GM04503 (cell line): ENCODE data around the gene SUPT5H.

Source experiments
- DNase-seq: peaks from one replicate; pipeline ENCODE4 v3.0.0-alpha.2; 2012; ENCODE audit warnings: low read depth

SUPT5H gene

DNA sequence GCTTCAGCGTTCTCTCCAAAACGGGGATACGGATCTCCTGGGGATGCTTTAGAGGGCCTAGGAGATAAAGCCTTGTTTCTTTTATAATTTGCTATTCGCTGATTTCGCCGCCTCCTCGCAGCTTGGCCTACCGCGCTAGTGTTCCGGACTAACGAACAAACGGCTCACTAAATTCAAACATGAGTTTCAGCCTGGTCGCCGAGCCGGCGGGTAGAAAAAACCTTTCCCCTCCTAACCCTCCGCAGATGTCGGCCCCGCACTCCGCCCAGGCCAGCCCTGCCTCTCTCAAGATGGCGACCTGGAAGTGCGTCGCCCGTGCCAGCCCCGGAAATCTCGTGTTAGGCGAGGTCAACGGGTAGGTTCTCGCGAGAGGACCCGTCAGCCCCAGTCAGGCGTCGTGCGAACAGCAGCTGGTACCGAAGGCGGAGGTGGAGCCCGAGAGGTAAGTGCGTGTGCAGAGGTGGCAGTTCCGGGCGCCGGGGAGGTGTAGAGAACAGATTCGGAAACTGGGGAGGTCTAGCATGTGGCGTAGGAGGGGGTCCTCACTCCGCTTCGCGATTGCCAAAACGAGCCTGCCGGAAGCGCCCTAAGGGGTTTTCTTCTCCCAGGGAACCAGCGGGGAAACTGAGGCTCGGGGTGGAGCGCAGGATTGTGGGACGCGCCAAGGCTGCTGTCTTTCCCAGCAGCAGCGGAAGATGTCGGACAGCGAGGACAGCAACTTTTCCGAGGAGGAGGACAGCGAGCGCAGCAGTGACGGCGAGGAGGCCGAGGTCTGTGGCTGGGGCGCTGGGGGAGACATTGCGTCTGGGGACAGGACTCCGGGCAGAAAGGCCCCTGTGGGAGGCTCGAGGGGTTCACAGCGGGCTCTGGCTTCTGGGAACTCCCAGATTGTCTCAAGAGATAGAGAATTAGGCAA lies at the start of gene SUPT5H:
TSS of gene SUPT5H (plus strand) at position 387 of the 916 bp plus-strand sequence. CDS start at position 696, 309 bp downstream.
- DNase-seq, result peak; percentile 73

DNA sequence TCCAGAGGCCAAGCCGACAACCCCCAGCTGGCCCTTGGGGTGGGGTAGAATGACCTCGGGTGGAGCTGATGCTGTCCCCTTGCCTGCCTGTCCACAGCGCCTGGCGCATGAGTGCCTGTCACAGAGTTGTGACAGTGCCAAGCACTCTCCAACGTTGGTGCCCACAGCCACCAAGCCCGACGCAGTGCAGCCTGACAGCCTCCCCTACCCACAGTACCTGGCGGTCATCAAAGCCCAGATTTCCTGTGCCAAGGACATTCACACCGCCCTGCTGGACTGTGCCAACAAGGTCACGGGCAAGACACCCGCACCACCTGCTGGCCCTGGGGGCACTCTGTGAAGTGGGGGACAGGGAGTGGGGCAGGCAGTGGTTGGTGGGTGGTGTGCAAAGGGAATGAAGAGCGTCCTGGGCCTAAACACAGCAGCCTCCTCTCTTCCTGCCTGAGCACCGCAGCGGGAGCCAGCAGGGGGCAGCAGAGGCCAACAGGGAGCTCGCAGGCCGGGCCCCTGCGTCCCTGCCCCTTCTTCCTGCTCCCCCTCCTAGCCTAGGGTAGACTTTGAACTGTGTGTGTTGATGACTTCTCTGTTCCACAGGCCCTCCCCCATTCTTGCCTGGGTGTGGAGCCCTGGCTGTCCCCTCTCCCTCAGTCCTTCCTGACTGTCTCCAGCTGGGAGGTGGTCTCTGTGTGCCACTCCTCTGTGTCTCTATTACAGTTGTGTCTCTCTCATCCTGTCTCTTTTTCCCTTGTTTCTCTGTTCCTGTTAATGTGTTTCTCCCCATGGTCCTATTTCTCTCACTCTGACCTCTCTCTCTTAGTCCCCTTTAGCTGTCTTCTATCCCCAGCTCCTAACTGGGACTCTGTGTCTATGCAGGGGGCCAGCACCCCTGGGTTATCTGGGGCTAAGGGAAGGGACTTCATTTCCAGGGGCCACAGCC lies 47.8 kb upstream of the SUPT5H start:
- no peak for DNase-seq

DNA sequence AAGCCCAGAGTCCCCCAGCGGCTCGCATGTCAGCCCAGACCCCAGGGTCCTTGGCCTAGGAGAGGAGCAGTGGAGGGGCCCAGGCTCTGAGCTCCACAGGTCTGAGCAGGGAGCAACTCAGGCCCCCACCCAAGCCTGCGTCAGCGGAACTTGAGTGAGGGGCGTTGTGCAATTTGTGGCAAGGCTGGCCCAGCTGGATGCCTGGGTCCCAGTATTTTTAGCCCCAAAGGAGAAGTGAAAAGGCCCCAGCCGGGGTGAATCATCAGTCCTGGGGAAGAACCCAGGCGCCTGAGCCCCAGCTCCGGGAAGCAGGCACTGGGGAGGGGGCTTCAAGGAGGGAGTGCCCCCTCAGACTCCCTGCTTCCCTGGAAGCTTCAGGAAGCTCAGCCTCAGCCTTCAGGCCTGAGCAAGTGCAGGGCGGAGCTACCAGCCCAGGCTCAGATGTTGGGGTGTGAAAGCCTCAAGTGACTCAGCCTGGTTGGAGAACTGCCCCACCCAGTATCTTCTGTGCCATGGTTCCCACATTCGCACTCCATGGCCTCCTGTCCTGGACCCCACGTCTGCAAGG lies 47.0 kb upstream of the SUPT5H start:
- no peak for DNase-seq

DNA sequence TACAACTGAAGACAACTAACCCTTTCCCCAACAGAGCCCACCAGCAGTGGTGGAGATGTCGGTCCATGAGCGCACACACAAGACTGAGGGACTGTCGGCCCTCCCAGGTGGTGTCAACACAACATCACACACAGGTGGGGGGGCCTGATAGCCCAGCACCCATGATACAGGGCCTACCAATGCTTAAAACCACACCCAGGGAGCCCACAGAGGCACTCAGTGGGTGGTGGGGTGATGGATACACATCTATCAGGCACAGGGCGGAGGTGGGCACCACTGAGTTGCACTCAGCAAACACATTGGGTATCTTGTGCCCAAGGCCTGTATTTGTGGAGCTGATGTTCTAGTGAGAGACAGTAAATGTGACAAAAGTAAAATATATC lies 45.7 kb upstream of the SUPT5H start:
- no peak for DNase-seq

DNA sequence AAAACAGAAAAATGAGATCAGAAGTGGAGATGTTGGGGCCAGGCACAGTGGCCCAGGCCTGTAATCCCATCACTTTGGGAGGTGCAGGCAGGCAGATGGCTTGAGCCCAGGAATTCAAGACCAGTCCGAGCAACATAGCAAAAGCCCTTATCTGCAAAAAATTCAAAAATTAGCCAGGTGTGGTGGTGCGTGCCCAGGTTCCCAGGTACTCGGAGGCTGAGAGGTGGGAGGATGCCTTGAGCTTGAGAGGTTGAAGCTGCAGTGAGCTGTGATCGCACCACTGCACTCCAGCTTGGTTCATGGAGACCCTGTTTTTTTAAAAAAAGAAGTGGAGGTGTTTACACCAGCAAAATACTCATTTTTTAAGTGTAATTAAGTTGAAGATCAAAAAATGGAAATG lies 45.3 kb upstream of the SUPT5H start:
- DNase-seq, result no peak

DNA sequence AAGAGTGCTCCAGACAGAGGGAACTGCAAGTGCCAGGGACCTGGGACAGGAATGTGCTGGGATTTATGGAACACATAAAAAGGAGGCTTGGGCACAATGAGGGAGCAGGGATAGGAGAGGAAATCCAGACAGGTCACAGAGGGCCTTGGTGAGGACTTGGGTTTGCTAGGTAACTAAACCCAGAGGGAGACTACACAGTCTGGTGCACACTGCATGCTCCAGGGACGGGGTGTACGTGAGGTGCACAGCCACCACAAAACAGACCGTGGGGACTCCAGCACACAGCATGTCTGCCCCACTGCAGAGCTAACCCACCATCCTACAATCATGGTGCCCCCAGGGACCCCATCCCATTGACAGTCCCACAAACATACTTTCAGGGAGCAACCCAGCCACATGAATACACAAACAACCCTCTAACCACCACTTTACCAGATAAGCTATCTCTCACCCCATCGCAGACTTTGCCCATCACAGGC lies 44.3 kb upstream of the SUPT5H start:
- DNase-seq, result no peak

DNA sequence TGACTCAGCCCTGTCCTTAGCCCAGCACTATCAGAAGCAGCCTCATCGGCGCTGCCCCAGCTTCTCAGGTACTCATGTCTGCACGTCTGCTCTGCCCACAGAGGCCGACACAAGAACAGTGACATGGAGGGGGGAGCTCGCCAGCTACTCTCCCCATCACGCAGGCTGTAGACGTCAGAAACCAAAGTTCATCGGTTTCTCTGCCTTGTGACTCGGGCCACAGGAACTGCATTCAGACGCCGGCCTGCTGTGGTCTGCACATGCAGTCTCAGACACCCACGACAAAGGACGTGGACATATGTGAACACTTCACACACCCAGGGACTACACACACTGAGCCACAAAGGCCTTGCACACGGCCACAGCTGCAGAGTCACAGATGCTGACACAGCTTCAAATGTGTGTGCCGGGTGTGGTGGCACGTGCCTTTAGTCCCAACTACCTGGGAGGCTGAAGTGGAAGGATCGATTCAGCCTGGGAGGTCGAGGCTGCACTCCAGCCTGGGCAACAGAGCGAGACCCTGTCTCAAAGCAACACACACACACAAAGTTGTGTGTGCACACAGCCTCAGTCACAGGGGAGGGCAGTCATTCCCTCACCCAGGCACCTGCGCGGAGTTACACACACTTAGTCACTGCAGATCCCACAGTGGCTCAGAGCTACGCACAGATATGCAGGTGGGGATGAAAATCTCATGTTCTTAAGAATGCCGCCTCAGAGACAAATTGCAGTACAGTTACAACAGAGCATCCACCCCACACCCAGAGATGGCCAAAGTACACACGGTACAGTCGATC lies 43.6 kb upstream of the SUPT5H start:
- no peak for DNase-seq

DNA sequence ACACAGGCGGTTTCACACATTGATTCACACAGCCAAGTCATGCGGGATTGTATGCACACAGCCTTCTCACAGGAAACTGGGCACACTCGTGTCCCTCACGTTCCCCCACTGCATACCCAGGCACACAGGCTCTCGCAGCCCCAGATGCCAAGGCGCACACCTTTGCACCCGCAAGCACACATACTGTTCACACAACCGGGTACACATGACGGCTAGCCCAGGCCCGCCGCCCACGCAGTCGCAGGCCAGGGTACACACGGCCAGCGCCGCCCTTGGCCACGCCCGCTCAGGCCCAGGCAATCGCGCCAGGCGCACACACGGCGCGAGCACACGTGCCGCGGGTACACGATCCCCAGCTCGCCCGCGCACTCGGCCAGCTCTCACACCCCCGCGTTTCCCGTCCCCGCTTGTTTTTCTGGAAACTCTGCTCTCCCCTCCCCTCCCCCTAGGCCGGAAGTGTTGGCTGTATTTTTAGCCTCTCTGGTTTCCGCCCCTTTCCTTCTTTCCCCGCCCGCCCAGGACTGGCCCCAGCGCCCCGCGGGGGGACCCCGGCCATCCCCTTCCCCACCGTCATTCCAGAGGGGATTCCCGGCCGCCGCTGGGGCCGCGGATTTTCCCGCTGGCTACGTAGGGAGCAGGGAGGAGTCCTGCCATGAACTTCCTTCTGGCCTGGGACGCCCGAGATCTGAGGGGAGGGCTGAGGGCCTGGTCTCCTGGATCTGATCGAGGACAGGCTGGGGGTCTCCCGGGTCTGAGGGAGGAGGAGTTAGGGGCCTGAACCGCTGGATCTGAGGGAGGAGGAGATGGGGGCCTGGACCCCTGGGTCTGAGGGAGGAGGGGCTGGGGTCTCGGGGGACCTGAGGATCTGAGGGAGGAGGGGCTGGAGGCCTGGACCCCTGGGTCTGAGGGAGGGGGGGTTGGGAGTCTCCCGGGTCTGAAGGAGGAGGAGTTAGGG lies 42.8 kb upstream of the SUPT5H start:
- no peak for DNase-seq

DNA sequence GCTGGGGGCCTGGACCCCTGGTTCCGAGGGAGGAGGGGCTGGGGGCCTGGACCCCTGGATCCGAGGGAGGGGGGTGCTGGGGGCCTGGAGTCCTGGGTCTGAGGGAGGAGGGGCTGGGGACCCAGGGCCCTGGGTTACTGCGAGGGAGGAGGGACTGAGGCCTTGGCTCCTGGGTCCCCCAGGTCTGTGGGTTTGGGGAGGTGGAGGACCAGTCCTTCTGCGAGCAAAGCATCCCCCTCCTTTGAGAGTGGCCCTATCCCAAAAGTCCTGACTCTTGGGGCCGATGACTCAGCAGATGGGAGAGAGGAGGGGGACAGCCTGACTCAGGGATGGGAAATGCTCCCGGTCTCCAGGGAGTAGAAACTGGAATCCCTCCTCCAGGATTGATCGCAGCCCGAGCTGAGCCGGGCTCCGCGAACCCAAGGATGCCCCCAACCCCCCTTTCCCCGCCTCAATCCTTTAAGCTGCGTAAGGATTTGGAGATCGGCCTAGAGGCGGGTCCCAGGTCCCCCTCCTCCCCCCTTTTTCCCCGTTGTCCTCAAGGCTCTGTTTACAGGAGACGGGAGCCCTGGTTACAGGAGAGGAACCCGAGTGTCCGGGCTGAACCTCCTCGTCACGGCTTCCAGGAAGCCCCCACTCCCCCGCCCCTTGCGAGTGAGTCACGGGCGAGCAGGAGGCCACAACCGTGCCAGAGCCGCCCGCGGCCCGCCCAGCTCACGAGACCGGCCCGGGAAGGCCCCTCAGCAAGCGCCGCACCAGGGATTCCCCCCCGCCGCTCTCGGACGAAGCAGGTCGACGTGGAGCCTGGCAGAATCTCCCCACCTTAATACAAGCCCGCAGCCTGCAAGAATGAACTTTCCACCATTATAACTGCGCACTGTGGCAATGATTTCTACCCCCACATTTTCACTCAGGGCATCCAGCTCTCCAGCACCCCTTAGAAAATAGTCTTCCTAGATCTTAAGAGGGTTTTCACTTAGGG lies 41.8 kb upstream of the SUPT5H start:
- DNase-seq, result peak; percentile 99

DNA sequence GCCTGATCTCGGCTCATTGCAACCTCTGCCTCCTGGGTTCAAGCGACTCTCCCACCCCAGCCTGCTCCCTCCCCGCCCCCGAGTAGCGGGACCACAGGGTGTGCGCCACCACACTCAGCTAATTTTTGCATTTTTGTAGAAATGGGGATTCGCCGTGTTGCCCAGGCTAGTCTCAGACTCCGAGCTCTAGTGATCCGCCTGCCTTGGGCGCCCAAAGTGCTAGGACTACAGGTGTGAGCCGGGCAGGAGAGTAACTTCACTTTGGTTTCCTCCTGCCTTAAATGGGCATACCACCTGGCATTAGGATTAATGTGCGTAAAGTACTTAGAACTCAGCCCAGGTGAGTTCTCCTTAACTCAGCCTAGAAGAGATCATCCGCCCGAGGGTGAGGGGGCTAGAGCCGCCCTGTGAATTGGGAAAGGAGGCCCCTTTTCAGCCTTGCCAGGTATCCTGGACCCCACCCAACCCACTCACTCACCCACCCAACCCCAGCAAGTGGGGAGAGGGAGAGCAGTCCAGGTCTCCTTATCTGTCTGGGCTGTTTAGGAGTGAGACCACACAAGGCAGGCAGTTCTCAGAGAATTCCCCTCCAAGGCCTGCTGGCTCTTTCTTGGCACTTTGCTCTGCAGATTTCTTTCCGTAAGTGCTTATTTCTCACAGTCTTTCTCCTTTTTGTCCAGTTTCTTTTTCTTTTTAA lies 40.0 kb upstream of the SUPT5H start:
- no peak for DNase-seq

DNA sequence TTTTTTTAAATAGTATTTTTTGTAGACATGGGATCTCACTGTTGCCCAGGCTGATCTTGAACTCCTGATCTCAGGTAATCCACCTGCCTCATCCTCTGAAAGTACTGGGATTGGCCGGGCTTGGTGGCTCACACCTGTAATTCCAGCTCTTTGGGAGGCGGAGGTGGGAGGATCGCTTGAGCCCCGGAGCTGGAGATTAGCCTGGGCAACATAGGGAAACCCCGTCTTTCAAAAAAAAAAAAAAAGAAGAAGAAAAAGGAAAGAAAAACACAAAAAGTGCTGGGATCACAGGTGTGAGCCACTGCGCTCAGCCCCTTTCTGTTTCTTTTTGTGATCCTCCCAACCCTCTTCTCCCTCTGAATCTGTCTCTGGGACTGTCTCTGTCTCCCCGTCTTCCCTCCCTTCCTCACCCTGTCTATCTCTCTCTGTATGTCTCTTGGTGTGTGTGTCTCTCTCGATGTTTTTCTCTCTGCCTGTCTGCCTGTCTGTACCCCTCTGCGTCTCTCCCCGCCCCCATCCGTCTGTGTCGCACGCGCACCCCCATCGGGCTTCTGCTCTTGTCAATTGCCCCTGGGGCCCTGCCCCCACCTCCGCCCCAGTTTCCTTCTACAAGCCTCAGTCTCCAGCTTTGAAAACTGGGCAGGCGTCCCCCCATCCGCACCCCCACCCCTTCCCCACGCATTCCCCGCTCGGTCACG lies 39.3 kb upstream of the SUPT5H start:
- DNase-seq, result no peak

DNA sequence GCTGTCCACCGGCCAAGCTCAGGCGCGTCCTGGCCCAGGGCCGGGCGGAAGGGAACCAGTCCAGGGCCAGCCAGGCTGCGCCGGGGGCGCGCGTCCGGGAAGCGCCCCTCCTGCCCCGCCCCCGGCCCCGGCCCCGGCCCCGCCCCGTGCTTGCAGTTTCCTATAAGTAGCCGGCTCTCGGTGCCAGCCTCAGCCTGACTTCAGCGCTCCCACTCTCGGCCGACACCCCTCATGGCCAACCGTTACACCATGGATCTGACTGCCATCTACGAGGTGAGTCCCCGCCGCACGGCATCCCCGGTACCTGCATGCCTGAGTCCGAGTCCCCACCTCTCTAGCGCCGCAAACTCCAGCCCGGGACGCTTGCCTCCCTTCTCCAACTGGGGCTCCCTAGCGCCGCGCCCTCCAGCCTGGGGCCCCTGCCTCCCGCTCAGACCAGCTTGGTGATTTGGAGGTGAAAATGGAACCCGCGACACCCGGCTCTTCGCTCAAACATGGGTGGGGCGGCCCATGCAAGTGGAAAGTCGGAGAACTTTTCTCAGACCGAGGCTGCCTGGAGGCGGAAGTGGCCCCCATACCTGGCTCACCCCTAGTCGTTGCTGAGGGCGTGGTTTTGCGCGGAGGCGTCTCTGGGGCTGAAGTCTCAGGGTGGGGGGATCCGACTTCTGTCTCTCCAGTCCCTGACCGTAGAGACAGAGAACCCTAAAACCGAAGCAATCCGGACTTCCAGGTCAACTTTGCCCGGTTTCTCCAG lies 38.5 kb upstream of the SUPT5H start, which contains the start of gene ZFP36:
TSS of gene ZFP36 (plus strand) at position 192 of the 754 bp plus-strand sequence. CDS start at position 250, 58 bp downstream.
- DNase-seq, result no peak

DNA sequence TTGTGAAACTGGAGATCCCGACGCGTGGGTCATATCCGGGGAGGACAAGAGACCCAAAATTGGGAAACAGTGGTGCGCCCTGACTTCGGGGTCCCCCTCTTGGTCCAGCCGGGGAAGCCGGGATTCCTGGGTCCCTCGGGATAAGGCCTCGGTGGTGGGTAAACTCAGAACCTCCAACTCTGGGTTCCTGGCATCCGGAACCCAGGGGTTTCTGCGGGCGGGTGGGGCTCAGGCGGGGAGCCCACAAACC lies 38.0 kb upstream of the SUPT5H start:
- no peak for DNase-seq

DNA sequence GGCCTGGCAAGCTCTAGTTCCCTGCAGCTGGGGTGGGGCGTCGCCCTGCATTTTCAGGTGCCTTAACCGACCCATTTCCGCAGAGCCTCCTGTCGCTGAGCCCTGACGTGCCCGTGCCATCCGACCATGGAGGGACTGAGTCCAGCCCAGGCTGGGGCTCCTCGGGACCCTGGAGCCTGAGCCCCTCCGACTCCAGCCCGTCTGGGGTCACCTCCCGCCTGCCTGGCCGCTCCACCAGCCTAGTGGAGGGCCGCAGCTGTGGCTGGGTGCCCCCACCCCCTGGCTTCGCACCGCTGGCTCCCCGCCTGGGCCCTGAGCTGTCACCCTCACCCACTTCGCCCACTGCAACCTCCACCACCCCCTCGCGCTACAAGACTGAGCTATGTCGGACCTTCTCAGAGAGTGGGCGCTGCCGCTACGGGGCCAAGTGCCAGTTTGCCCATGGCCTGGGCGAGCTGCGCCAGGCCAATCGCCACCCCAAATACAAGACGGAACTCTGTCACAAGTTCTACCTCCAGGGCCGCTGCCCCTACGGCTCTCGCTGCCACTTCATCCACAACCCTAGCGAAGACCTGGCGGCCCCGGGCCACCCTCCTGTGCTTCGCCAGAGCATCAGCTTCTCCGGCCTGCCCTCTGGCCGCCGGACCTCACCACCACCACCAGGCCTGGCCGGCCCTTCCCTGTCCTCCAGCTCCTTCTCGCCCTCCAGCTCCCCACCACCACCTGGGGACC lies 37.6 kb upstream of the SUPT5H start:
- no peak for DNase-seq

DNA sequence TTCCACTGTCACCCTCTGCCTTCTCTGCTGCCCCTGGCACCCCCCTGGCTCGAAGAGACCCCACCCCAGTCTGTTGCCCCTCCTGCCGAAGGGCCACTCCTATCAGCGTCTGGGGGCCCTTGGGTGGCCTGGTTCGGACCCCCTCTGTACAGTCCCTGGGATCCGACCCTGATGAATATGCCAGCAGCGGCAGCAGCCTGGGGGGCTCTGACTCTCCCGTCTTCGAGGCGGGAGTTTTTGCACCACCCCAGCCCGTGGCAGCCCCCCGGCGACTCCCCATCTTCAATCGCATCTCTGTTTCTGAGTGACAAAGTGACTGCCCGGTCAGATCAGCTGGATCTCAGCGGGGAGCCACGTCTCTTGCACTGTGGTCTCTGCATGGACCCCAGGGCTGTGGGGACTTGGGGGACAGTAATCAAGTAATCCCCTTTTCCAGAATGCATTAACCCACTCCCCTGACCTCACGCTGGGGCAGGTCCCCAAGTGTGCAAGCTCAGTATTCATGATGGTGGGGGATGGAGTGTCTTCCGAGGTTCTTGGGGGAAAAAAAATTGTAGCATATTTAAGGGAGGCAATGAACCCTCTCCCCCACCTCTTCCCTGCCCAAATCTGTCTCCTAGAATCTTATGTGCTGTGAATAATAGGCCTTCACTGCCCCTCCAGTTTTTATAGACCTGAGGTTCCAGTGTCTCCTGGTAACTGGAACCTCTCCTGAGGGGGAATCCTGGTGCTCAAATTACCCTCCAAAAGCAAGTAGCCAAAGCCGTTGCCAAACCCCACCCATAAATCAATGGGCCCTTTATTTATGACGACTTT lies 36.8 kb upstream of the SUPT5H start:
- DNase-seq, result no peak
